ENCODE data around the gene STK33.

The STK33 gene

GRCh38 chr11:8601376-8602133 is 7.5 kb upstream of the STK33 start:
- DNase-seq: no peak

- DNase-seq: no peak
Measured at GRCh38 chr11:8598506-8598905, 4.5 kb upstream of the STK33 start.

GRCh38 chr11:8597182-8597581 is 3.2 kb upstream of the STK33 start:
- DNase-seq: no peak

- no peak for DNase-seq
Measured at GRCh38 chr11:8596504-8597046, 2.5 kb upstream of the STK33 start.

GRCh38 chr11:8593455-8593854 is 573 bp downstream of the STK33 start:
- DNase-seq: no peak

GRCh38 chr11:8587915-8588314 is 6.1 kb downstream of the STK33 start:
- DNase-seq: no peak

- no peak for DNase-seq
Measured at GRCh38 chr11:8586805-8587204, 7.2 kb downstream of the STK33 start.

GRCh38 chr11:8586184-8586583 is 7.8 kb downstream of the STK33 start:
- DNase-seq: no peak

- DNase-seq: no peak
Measured at GRCh38 chr11:8584511-8584910, 9.5 kb downstream of the STK33 start.

GRCh38 chr11:8584082-8584481 is 9.9 kb downstream of the STK33 start:
- no peak for DNase-seq

GRCh38 chr11:8581300-8581699 is 12.7 kb downstream of the STK33 start:
- no peak for DNase-seq

GRCh38 chr11:8577791-8578581 is 16.0 kb downstream of the STK33 start:
- DNase-seq: no peak

- DNase-seq: no peak
Measured at GRCh38 chr11:8574798-8575197, 19.2 kb downstream of the STK33 start.

- DNase-seq: no peak
Measured at GRCh38 chr11:8573777-8574176, 20.3 kb downstream of the STK33 start.

GRCh38 chr11:8567602-8568198 is 26.3 kb downstream of the STK33 start:
- DNase-seq: no peak

- no peak for DNase-seq
Measured at GRCh38 chr11:8566613-8567210, 27.3 kb downstream of the STK33 start.

- no peak for DNase-seq
Measured at GRCh38 chr11:8564526-8564925, 29.5 kb downstream of the STK33 start.

- no peak for DNase-seq
Measured at GRCh38 chr11:8561461-8561860, 32.6 kb downstream of the STK33 start.

- DNase-seq: no peak
Measured at GRCh38 chr11:8558436-8558835, 35.6 kb downstream of the STK33 start.

GRCh38 chr11:8545698-8546366 is 48.2 kb downstream of the STK33 start:
- no peak for DNase-seq

- DNase-seq: no peak
Measured at GRCh38 chr11:8544807-8545206, 49.2 kb downstream of the STK33 start.

- no peak for DNase-seq
Measured at GRCh38 chr11:8543278-8543677, 50.8 kb downstream of the STK33 start.

GRCh38 chr11:8541448-8541847 is 52.6 kb downstream of the STK33 start:
- DNase-seq: no peak
